HG03196 (cell line): ENCODE measurements around the gene SLC9A9.
"Not testable (repeated sequence)": the region's sequence is repeated elsewhere in the genome, so short reads cannot be mapped to it uniquely, and the experiment has no call there.

Source experiments
- ATAC-seq: cut with Tn5 transposase; IDR thresholded peaks from one replicate; pipeline ENCODE4 v1.9.1; 2021; ENCODE audit not compliant: unreplicated experiment

The SLC9A9 gene

GRCh38 chr3:143811602-143812001, 36.7 kb downstream of the SLC9A9 start:
- no peak for ATAC-seq

DNA sequence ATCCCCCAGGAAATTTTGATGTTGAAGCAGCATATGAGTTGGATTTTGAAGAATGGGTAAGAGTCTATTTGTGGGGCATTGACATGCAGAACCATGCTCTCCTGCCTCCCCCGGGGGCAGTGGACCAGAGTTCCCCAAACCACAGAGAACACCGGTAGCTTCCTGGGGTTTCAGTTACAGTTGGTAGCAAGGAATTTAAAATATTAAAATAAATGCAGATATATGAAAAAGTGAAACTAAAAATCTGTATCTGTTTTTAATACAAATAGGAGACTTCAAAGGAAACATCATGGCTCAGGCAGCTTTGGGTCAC, 37.4 kb downstream of the SLC9A9 start:
- no peak for ATAC-seq

DNA sequence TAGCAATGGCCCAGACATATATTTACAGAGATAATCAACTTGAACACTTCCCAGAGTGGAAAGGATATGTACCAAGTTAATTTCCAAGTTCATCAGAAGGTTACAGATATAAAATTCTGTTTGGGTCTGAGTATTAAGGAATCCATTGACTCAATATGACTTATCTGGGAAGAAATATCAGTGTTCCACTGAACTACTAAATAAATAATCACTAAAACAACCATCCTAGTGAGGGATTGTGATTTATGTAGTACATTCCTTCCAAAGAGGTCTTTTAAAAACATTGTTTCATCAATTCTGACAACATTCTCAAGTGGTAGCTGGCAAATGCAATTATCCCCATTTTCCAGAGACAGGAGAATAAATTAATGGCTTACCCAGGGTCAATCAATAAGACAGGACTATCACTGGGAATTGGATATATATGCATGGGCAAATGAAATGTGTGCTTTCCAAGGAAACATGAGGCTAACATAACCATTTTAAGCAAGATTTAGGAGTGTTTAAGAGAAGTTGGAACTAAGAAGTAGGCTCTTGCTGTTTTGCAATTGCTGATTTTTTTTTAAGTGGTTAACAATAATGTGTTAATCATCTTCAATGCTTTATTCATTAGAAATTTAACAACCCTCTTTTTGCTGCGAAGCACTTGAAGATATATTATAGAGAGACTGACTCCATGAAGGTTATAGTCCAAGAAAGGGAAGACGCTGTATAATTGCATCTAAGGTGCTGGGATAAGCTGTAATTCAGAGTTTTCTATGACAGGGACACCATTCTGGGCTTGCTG, 37.9 kb downstream of the SLC9A9 start:
- ATAC-seq, result no peak

GRCh38 chr3:143809121-143809621, 39.1 kb downstream of the SLC9A9 start:
- ATAC-seq, result no peak

GRCh38 chr3:143808030-143808429, 40.2 kb downstream of the SLC9A9 start:
- ATAC-seq, result no peak

- no peak for ATAC-seq
These were observed 42.2 kb downstream of the SLC9A9 start for GRCh38 chr3:143806038-143806437.

- not testable (repeated sequence) for ATAC-seq
These were observed 42.8 kb downstream of the SLC9A9 start for GRCh38 chr3:143805476-143805875.

- not testable (repeated sequence) for ATAC-seq
These were observed 47.2 kb downstream of the SLC9A9 start for GRCh38 chr3:143801046-143801445.

DNA sequence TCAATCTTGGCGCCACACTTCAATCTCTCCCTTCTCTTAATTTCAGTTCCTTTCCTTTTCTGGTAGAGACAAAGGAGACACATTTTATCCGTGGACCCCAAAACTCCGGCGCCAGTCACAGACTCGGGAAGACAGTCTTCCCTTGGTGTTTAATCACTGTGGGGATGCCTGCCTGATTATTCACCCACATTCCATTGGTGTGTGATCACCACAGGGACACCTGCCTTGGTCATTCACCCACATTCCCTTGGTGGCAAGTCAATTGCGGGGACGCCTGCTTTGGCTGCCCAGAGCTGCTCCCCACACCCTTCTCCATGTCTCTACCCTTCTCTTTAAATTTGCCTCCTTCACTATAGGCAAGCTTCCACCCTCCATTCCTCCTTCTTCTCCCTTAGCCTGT, 50.1 kb downstream of the SLC9A9 start:
- ATAC-seq, result not testable (repeated sequence)

DNA sequence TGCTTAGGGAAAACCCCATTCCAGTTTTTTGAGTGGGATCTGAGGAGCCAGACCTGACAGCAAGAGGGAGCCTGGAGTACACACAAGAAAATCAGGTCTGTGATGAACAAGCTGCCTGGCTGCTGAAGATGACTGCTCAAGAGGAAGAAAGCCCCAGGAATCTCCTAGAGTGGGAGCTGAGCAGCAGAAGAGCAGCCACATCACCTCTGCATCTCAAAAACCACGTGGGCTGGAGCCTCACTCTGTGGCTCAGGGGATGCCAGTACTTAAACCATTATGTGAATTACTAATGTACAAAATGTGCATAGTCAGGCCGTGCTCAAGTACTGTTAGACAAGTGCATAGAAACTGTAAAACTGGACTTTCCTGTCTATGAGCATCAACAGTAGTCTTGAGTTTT, 52.4 kb downstream of the SLC9A9 start:
- ATAC-seq, result no peak

- no peak for ATAC-seq
These were observed 53.3 kb downstream of the SLC9A9 start for GRCh38 chr3:143794793-143795462.

GRCh38 chr3:143793971-143794370, 54.3 kb downstream of the SLC9A9 start:
- no peak for ATAC-seq

- ATAC-seq, result no peak
These were observed 56.9 kb downstream of the SLC9A9 start for GRCh38 chr3:143791386-143791785.

- no peak for ATAC-seq
These were observed 61.8 kb downstream of the SLC9A9 start for GRCh38 chr3:143786219-143787191.

GRCh38 chr3:143784446-143784845, 63.8 kb downstream of the SLC9A9 start:
- no peak for ATAC-seq

GRCh38 chr3:143783851-143784370, 64.4 kb downstream of the SLC9A9 start:
- ATAC-seq, result no peak

DNA sequence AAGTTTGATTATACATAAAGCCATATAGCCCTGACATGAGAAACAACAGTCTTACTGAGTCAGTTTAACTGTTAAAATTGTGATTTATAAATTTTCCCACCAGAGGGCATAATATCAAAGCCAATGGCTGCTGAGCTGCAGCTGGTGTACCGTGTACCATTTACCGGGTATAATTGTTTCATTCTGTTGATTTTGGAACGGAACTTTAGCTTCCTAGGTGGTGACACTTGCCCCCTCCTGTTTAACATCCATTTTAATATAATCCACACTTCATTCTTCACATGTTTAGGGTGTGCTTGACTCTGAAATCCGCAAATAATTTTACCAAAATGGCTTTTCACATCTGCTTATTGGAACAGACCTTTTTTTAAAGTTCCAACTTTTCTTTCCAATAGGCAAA, 72.8 kb downstream of the SLC9A9 start:
- ATAC-seq, result peak; percentile 90

DNA sequence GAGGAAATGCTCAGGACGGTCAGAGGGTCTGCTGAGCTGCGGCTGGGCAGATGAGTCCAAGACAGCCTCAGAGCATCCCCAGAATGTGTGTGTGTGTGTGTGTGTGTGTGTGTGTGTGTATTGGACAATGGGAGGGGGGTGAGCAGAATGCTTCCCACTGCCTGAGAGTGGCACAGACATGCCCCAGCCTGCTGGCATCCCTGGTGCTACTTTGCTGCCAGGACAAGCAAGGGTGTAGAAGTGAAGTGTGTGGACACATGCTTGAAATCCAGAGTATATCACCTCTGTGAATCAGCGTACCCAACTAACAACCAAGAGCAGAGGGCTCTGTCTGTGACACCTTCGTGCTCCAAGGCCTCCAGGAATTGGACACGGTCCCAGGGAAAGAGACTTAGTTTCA, 76.3 kb downstream of the SLC9A9 start:
- ATAC-seq, result no peak

DNA sequence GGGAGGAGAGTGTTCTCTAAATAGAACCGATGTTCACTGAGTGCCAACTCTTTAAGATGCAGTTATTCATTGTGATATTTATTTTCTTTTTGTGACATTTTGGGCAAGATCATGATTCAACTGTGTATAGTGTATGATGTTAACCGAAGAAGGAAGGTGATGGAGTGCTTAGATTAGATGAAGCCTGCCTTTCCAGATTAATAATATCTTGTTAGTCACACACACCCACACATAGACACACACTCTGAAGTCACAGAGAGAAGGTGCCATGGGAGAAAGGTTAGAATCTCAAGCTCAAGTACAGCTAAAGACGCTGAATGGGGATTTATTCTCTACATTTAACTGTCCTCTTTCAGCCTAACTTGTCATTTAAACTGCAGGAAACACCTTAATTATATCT, 77.0 kb downstream of the SLC9A9 start:
- no peak for ATAC-seq

GRCh38 chr3:143770391-143770790, 77.9 kb downstream of the SLC9A9 start:
- no peak for ATAC-seq

DNA sequence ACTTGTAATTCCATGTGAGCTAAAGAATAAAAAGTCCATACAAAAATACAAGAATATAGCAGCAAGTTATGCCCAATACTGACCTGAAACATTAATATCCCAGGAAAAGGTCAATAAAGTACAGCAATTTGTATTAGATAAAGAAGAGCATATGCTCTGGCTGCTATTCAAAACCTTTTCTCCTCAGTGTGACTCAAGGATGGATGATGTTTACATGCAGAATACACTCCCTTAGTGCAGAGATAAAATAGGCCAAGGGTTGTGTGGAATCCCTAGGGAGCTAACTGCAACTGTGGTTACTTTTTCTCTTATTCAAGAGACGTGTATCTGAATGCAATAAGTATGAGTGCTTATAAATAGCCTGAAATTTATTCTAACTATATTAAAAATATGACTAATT, 78.7 kb downstream of the SLC9A9 start:
- no peak for ATAC-seq
